PC-9 (cell line): Measurements from ENCODE around the gene SLC6A20.

Experiments
- CTCF ChIP-seq: fragments of 200-600 bp; sonication (generic); conservative IDR thresholded peaks from 2 replicates; pipeline ENCODE4 v1.6.1; 2017; ENCODE audit warnings: mixed run types, antibody characterized with exemption, mild to moderate bottlenecking, moderate library complexity
- EZH2 ChIP-seq: fragments of 200-600 bp; sonication (generic); IDR thresholded peaks from 2 replicates; pipeline ENCODE4 v1.8.0; 2017; ENCODE audit warnings: antibody characterized with exemption, low read depth

- TF ChIP-seq CTCF (no peak), EZH2 (no peak)
Measured at GRCh38 chr3:45796902-45797637, 734 bp upstream of the SLC6A20 start.
